HG03460 (cell line): ENCODE data around the gene EEF1G.
A peak's percentile ranks its signal among the peaks of the same experiment; 100 is the strongest.
"Not testable (repeated sequence)": the region's sequence is repeated elsewhere in the genome, so short reads cannot be mapped to it uniquely, and the experiment has no call there.

Experiments used
- ATAC-seq: cut with Tn5 transposase; IDR thresholded peaks from one replicate; pipeline ENCODE4 v1.9.1; 2021; ENCODE audit not compliant: unreplicated experiment

EEF1G gene

GRCh38 chr11:62603776-62604299 is 30.1 kb upstream of the EEF1G start:
- ATAC-seq = no peak

GRCh38 chr11:62603072-62603408 is 29.3 kb upstream of the EEF1G start:
- no peak for ATAC-seq

GRCh38 chr11:62602141-62603071 is 28.7 kb upstream of the EEF1G start:
- no peak for ATAC-seq

GRCh38 chr11:62601372-62602140 is 27.9 kb upstream of the EEF1G start, which contains the start of gene MTA2:
MTA2 (minus strand) TSS chr11:62601865; CDS start chr11:62601450, 415 bp downstream.
- peak; percentile 73 for ATAC-seq

- no peak for ATAC-seq
Measured at GRCh38 chr11:62601122-62601371, 27.4 kb upstream of the EEF1G start.

GRCh38 chr11:62600367-62601121 is 26.9 kb upstream of the EEF1G start:
- no peak for ATAC-seq

- no peak for ATAC-seq
Measured at GRCh38 chr11:62599901-62600300, 26.2 kb upstream of the EEF1G start.

GRCh38 chr11:62599069-62599696 is 25.5 kb upstream of the EEF1G start:
- ATAC-seq = peak; percentile 49

GRCh38 chr11:62595124-62595523 is 21.4 kb upstream of the EEF1G start:
- no peak for ATAC-seq

GRCh38 chr11:62593434-62594044 is 19.8 kb upstream of the EEF1G start:
- no peak for ATAC-seq

- ATAC-seq = no peak
Measured at GRCh38 chr11:62592989-62593421, 19.3 kb upstream of the EEF1G start.

GRCh38 chr11:62592146-62592815 is 18.6 kb upstream of the EEF1G start:
- peak; percentile 1 for ATAC-seq

- peak; percentile 86 for ATAC-seq
Measured at GRCh38 chr11:62591448-62592145, 17.9 kb upstream of the EEF1G start, which contains the start of gene TUT1. TUT1 (minus strand) TSS chr11:62591523; CDS start chr11:62591485, 38 bp downstream.

- no peak for ATAC-seq
Measured at GRCh38 chr11:62588966-62589637, 15.4 kb upstream of the EEF1G start.

GRCh38 chr11:62585356-62585755 is 11.7 kb upstream of the EEF1G start:
- ATAC-seq = not testable (repeated sequence)

GRCh38 chr11:62581735-62582134 is 8.0 kb upstream of the EEF1G start:
- not testable (repeated sequence) for ATAC-seq

- ATAC-seq = no peak
Measured at GRCh38 chr11:62580959-62581715, 7.4 kb upstream of the EEF1G start.

GRCh38 chr11:62579252-62579651 is 5.6 kb upstream of the EEF1G start:
- ATAC-seq = no peak
